OCI-M1 (cell line): ENCODE data around the gene GLP1R.
"Not testable (repeated sequence)": the region's sequence is repeated elsewhere in the genome, so short reads cannot be mapped to it uniquely, and the experiment has no call there.

Source experiments
- DNase-seq: peaks from one replicate; lab custom pipeline; 2025; lab: John Stamatoyannopoulos, UW

GLP1R gene

DNA sequence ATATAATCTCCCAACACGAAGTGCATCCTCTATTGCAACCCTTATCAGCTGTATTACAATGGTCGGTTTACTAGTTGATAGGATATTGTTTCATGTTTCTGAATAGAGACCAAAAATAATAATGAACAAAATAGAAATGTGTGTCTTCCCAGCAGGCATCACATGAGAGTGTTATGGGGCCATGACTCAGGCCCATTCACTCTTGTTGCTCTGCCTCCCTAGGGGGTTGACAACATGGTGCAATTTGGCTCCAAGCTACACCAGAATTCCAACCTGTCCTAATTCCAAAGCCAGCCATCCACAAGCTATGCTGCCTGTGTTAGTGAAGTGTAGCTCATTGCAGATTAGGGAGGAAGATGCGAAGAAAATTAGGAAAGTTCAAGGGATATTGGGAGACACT lies 79.5 kb downstream of the GLP1R start:
- no peak for DNase-seq

DNA sequence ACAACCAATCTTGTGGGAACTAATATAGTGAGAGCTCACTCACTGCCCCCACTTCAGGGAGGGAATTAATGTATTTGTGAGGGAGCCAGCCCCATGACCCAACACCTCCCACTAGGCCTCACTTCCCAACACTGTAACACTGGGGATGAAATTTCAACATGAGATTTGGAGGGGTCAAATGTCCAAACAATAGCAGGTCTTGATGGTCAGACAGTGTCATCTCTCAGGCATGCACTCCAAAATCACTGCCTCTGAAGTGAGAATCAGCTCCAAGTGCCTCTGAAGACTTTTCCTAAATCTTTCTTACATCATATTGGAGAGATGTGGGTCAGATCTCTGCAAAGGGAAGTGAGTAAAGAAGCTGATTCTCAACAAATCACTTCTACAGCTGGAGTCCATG lies 80.3 kb downstream of the GLP1R start:
- DNase-seq: no peak

DNA sequence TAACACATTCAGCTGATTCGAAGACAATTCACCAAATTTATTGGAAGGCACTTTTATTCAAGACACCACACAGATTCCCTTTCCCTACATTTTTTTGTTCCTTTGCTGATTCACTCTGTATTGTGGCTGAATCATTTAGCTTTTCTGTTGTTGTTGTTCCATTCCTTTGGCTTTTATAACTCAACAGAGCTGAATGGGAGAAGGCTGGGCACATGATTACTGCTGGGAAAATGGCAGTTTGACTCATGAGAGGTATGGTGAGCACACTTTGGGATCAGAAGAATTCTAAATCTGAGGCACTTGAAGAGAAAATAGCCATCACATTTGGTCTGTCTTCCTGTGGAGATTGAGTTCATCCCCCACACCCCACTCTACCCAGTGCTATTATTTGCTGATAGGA lies 82.1 kb downstream of the GLP1R start:
- no peak for DNase-seq

GRCh38 chr6:39134761-39135160 lies 86.2 kb downstream of the GLP1R start:
- not testable (repeated sequence) for DNase-seq

DNA sequence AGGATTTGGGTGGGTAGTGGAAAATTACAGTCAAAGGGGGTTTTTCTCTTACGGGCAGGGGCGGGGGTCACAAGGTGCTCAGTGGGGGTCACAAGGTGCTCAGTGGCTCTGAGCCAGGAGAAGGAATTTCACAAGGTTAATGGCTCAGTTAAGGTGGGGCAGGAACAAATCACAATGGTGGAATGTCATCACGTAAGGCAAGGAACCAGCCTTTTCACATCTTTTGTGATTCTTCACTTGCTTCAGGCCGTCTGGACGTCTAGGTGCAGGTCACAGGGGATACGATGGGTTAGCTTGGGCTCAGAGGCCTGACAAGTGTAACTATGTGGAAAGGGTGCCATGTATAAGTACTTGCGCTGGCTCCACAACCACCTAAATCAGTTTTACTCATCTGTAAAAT lies 87.6 kb downstream of the GLP1R start:
- DNase-seq: not testable (repeated sequence)

- DNase-seq: peak; percentile 74
These were observed 88.7 kb downstream of the GLP1R start for GRCh38 chr6:39137245-39137644.
